Fibroblast of skin of right biceps (primary cell): ENCODE data around the gene CSK.

Source experiments
- DNase-seq: peaks from one replicate; pipeline ENCODE4 v3.0.0-alpha.2; 2013

Gene CSK

DNA sequence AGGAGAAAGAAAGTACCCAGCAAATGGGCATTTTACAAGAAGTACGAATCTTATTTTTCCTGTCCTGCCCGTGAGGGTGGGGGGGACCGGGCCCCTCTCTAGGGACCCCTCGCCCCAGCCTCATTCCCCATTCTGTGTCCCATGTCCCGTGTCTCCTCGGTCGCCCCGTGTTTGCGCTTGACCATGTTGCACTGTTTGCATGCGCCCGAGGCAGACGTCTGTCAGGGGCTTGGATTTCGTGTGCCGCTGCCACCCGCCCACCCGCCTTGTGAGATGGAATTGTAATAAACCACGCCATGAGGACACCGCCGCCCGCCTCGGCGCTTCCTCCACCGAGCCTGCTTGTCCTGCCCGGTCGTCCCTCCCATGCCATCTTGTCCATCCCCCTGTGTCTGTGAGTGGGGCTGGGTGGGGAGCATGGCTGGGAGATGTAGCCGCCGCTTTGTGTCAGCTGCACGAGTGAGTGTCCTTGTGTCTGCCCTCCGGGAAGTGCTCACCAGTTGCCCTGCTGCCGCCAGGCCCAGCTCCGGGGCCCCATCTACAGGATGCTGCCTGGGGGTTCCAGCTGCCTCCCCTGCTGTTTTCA is 21.1 kb downstream of the CSK start:
- DNase-seq, result no peak

DNA sequence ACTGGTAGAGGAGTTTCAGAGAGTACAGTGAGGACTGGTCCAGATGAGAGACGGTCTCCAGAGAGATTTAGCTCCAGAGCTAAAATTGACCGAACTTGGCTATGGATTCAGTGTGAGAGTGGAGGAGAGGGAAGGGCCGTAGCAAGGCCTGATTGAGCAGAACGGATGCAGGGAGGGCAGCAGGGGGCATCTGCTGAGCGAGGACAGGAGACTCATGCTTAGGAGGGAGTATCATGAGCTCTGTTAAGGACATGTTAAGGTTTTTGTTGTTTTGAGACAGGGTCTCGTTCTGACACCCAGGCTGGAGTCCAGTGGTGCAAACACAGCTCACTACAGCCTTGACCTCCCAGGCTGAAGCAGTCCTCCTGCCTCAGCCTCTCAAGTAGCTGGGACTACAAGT is 23.1 kb downstream of the CSK start:
- DNase-seq, result no peak

DNA sequence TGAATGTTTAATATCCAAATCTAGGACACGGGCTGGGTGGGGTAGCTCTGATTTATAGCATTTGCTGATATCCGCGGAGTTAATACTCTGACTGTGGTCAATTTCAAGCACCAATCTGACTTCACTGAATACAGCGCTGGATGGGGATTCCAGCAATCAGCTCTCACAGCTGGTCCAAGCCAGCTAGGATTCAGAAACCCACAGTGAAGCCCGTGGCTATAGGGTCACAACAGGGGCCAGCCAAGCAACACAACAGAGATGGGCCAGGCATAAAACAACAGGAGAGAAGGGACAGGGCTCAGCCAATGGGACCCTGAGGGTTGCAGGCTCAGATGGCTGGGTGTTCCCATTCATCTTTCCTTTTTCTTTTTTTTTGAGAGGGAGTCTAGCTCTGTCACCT is 25.4 kb downstream of the CSK start:
- DNase-seq, result no peak

DNA sequence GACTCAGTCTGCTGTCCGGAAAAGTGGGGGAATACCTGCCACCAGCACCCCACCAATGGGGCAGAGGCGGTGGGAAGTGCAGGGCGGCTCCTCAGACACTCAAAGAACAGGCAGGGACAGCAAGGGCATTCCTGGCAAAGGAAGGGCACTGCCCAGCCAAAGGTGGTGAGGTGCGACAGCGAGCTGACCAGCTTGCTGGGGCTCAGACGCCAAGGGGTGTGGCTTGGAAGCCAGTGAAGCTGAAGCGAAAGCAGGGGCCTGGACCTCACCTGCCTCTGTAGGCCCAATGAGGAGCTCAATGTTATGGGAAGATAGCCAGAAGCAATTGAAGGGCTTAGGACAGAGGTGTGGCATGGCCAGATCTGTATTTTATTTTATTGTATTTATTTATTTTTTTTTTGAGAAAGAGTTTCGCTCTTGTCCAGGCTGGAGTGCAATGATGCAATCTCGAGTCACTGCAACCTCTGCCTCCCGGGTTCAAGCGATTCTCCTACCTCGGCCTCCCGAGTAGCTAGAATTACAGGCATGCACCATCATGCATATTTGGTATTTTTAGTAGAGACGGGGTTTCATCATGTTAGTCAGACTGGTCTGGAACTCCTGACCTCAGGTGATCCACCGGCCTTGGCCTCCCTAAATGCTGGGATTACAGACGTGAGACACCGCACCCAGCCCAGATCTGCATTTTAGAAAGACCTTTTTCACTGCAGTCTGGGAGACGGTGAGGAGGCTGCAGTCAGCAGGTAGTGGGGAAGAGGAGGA is 26.4 kb downstream of the CSK start:
- no peak for DNase-seq

DNA sequence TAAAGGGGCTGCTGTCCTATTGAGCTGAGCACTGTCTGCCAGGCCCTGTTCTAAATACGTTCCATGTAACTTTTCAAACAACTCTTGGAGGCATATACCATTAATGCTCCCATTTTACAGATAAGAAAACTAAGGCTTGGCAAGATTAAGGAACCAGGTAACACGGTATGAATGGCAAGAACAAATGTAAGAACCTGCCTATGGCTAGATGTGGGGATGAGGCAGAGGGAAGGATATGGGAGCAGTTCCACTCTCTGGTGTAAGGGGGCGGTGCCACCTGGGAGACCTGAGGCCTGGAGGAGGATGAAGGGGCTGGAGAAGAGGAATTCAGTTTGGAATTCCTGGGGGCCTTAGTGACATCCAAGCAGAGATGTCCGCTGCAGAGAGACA is 27.0 kb downstream of the CSK start:
- DNase-seq, result no peak

DNA sequence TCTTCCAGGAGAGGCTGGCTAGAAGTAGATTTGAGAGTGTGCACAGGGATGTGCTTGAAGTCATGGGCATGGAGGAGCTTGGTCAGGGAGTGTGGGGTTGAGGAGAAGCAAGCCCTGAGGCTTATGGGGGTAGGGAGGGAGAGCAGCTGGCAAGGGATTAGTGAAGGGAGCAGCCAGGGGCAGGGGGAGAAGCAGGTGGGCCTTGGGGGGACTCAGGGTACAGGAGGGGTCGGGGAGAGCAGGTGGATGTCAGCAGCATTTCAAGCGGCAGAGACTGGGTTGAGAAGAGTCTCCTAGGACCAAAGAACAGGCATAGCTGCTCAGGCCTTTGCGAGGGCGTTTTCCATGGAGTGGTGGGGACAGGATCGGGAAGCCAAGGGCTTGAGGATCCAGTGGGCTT is 27.4 kb downstream of the CSK start:
- no peak for DNase-seq

DNA sequence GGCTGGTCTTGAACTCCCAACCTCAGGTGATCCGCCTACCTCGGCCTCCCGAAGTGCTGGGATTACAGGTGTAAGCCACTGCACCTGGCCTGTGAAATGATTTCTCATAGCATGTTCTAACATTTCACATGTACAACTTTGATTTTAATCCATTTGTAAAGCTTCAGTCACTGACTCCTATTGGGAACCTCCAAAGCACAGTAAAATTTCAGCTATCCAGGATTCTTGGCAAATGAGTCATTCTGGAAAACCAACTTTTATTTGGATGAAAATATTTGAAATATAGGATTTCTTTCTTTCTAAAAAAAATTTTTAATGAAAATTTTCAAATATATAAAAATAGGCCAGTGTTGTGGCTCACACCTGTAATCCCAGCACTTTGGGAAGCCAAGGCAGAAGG is 28.1 kb downstream of the CSK start:
- peak; percentile 47 for DNase-seq

DNA sequence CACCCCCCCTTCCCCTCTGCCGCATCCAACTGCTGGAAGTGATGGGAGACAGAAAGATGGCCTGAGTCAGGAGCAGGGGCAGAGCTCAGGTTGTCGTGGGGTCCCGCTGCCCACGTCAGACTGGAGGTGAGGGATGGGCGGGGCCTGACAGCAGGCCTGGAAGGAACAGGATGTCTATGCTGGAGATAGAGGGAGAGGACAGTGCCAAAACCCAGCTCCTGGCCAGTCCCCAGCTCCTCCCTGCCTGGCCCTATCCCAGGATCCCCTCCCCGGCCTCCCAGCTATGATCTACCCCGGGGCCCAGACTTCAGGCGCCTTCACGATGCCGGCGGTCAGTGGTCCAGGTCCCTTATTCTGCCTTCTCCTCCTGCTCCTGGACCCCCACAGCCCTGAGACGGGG is 30.7 kb downstream of the CSK start, which contains the start of gene LMAN1L:
Gene LMAN1L (plus strand): TSS at position 303 of the 400 bp plus-strand sequence. CDS start 20 bp downstream, at position 323.
- DNase-seq, result no peak

DNA sequence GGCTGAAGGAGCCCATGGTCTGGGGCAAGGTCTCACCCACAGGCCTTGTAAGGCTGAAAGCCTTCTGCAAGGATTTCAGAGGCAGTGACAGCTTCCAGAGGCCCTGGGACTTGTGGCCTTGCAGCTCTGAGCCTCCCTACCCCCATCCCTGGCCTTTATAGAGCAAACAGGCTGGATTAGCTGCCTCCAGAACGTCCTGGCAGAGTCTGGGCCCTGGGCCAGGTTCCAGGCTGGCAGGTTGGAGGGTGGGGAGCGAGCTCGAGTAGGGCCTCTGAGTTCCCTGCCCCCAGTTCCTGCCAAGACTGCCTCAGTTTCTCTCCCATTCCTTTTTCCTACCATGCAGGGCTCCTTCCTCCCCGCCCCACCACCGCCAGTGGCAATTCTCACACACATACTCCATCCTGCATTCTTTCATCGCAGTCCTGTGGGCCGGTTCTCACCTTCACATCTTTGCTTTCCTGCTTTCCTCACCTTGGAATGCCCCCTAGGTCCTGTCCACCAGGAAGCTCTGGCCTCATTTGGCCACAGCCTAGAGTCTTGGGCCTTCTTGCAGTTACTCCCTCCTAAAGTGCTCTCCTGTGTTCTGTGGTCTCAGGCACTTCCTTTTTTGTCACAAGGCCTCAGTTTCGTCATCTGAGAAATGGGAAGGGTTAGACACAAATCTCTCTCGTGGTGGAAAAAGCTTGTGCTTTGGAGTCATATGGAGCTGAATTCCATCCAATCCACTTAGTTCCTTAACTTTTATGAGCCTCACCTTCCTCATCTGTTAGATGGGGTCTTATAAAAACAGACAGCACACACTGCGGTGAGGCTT is 33.4 kb downstream of the CSK start:
- DNase-seq, result no peak

DNA sequence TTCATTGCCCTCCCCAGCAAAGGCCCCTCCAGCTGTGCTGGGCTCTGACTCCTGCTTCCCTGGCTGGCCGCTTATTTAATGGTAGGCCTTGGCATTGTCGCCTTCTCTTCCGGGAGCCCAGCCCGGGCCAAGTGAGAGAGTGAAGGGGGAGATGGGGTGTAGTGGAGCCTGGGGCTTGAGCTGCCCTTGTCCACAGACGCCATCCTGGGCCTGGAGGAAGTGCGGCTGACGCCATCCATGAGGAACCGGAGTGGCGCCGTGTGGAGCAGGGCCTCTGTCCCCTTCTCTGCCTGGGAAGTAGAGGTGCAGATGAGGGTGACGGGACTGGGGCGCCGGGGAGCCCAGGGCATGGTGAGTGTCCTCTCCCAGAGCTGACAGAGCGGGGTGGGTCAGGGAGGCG is 34.1 kb downstream of the CSK start:
- no peak for DNase-seq

DNA sequence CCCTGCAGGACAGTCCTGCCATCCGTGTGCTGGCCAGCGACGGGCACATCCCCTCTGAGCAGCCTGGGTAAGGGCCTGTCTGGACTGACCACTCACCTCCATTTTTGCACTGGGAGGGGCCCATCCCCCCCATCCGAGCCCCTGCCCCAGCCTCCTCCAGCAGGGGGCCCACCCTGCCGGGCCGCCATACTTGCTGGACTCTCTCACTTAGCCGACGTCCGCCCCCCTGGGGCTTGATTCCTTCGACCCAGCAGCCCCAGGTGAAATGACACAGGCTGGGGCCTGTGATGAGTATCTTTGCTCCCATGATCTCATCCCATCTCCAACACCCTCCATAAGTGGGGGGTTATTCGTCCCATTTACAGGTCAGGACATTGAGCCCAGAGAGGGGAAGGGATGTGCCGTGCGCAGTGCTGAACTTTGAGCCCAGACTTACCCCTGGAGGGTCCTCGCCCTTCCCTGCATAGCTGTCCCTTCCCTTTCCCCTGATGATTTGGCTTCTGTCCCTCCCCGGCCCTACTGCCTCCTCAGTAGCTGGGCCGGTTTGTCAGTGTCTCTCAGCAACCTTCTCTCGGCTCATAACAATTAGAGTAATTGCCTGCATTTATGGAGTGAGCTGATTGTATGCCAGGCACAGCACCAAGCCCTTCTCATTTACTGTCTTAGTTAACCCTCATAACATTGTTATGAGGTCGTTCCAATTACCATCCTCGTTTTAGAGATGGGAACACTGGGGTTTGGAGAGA is 34.9 kb downstream of the CSK start:
- DNase-seq, result no peak

DNA sequence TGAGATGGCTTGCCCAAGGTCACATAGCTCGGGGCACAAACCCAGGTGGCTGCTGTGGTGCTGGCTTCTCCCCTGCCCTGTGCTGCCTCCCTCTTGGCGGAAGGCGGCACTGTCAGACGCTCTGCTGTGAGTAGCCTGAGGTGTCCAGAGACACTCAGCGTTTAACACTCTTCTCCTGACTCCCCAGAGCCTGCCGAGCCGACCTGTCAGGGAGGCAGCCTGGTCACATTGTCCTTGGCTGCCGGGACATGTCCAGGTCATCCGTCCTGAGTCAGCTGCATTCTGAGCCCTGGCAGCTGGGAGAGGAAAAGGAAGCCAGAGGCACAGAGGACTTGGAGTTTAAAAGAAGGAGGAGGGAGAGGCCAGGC is 35.5 kb downstream of the CSK start:
- DNase-seq, result peak; percentile 13

DNA sequence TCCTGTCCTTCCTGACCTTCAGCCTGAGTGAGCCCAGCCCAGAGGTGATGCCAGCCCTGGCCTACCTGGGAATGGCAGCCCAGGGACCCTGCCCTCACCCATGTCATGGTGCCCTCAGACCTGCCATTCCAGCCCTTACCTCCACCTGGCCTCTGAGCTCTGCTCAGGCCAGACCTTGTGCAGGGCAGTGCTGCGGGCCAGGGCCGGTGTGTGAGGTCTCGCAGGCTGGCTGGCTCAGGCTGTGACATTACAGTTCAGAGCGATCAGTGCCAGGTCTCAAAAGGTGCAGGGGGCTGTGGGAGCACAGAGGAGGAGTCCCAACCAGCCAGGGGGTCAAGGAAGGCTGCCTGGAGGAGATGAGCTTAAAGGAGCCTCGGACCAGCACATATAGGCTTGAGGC is 38.2 kb downstream of the CSK start:
- no peak for DNase-seq

DNA sequence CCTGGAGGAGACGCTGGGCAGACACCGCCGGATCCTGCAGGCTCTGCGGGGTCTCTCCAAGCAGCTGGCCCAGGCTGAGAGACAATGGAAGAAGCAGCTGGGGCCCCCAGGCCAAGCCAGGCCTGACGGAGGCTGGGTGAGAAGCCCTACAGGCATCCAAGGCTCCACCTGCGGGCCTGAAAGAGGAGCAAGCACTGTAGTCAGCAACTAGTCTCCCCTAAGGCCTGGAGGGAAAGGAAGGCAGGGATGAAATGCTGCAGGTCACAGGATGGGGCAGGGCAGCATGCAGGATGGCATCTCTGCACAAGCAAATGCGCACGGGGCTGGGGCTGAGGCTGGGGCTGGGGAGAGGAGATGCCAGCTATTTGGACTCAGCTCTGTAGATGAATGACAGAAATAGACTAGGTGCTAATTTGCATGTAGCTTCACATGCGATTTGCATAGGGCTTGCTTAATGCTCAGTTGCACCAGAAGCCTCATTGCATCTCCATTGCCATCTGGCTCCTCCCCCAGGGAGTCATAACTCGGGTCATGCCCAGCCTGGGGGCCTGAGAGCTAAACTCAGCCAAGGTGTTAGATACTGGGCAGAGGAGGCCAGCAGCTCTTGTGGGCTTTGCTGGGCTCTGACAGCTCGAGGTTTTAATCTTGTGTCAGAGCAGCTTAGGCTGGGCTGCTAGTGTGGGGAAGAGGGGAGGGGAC is 39.4 kb downstream of the CSK start:
- no peak for DNase-seq

DNA sequence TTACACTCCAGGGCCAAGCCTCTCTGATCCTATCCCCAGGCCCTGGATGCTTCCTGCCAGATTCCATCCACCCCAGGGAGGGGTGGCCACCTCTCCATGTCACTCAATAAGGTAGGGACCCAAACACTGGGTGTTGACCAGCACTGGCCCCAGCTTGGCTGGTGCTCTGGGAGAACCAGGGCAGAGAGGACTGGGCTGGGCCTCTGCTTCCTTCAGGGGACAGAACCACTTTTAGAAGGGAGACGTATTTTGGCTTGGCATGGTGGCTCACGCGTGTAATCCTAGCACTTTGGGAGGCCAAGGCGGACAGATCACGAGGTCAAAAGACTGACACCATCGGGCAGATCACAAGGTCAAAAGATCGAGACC is 39.9 kb downstream of the CSK start:
- DNase-seq, result no peak

DNA sequence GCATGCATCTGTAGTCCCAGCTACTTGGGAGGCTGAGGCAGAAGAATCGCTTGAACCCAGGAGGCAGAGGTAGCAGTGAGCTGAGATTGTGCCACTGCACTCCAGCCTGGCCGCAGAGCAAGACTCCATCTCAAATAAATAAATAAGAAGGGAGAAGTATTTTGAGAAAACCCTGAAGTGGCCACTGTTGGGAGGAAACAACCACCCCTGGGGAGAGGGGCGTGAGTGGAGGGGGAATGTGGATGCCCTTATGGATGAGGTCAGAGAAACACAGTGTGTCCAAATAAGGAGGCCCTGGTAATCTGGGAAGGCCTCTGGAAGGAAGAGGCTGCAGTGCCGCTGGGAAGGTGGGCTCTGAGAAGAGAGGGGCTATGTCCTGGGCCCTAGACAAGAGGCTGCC is 40.4 kb downstream of the CSK start:
- DNase-seq, result no peak

DNA sequence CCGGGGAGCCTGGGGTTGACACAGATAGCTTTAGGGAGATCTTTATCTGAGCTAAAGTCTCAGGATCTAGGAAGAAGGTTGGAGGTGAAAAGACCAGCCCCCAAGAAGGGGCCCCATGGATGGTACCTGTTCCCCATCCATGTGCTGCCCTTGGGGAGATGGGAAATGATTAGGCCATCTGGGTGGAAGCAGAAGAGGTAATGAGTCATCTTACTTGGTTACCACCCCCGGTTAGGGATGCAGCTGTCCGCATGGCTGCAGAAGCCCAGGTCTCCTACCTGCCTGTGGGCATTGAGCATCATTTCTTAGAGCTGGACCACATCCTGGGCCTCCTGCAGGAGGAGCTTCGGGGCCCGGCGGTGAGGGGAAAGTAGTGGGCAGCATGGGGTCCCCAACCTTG is 41.4 kb downstream of the CSK start:
- DNase-seq, result no peak

DNA sequence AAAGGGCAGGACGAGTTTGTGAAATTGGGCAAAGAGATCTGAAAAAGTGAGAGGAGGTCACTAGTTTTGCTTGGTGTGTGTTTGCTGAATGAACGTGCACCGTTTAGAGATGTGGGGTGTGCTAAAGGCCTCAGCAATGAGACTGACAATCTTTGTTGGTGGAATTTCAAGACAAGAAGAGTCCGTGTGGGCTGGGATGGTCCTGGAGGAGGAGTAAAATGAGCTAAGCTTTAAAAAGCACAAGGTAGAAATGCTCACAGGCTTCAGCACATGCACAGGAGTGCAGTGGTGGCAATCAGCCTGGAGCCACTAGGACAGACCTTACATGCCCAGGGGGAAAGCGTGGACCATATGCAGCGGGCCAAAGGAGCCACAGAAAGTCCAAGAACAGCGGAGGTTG is 43.1 kb downstream of the CSK start:
- no peak for DNase-seq

DNA sequence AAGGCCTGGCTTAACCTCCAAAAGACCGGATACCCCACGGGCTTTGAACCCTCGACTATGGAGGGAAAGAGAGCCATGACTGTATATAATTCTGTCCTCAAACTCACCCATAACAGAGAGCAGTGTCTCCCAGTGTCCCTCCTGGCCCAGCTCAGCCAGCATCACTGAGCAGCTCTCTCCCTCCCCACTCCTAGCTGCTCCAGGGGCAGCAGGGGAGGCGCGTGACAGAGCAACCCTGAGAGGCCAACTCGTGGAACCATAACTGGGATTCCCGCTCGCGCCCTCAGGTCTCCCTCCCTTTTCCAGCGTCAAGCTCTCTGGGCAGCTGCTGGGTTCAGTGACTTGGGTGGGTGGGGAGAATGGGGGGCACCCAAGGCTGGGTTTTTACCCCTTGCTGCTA is 44.0 kb downstream of the CSK start:
- DNase-seq, result no peak

DNA sequence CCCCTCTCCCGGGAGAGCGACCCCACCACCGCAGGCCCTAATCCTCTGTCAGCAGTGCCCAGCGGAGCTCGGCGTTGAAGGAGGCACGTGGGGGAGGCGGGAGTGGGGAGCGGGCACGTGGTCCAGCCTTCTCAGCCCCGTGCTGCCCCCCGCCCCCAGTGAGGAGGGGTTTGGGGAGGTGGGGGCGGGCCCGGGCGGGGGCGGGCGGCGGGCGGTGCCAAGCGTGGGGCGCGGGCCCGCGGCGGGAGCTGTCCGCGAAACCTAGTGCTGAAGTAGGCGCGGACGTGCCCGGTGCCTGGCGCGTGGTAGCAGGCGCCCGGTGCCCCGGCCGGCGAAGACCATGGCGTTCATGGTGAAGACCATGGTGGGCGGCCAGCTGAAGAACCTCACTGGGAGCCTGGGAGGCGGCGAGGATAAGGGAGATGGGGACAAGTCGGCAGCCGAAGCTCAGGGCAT is 44.5 kb downstream of the CSK start, which contains the start of gene CPLX3:
Gene CPLX3 (plus strand): TSS at position 264 of the 456 bp plus-strand sequence. CDS start 77 bp downstream, at position 341.
- DNase-seq, result peak; percentile 24

DNA sequence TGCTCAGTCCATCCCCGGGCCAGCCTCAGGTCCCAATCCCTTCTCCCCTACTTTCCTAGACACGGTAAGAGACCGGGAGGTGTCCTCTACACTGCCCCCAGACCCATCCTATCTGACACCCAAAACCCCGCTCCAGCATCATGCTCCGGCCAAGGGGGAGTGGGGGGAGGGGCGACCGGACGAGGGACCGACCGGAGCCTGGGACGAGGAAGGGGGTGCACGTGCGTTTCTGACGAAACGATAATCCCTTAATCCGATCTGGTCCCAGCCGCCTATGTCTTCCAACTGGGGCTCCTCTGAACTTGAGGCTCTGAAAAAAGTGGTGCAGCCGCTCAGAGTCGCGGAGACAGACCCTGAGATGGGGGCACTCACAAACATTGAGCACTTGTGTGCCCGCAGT is 45.0 kb downstream of the CSK start:
- no peak for DNase-seq

DNA sequence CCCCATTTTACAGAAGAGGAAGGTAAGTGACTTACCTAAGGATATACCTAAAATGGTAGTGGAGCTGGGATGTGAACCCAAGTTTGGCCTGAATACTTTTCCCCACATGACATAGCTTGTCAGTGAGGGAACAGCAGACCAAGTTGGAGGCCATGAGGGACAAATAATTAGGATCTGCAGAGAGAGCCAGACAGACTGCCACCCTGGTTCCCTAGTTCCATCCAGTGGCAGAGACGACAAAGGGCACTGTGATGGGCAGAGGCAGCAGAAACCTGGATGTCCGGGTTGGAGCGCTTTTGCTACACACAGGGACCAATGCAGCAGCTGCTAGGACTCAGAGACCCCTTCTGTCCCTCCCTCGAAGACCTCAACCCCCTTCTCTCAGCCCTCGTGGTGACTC is 45.7 kb downstream of the CSK start:
- no peak for DNase-seq

DNA sequence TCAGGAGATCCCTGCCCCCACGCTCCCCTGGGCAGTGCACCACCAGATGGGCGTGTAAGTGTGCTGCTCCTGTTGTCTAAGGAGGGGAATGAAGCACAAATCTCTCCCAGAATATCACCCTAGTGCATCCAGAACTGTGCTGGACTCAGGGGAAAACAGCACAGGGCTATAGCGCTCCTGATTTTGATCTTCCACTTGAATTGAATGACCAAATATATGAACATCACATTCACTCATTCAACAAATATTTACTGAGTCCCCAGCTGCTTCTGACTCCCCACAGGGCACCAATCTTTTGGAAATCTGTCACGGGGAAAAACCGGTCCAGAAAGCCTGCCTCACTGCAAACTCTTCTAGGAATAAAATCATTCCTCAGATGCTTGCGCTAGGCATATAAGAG is 47.0 kb downstream of the CSK start:
- no peak for DNase-seq
